ENCODE data around the gene SSBP3. TPM values are rescaled to one million over a fixed set of nuclear protein-coding genes. Genes with fewer than 3 reads are reported as not detected.
A peak's percentile ranks its signal among the peaks of the same experiment; 100 is the strongest.

The SSBP3 gene
- total RNA-seq, 4 donors from 2014 or later: 32.0 to 70.2 (median 60.3) TPM

DNA sequence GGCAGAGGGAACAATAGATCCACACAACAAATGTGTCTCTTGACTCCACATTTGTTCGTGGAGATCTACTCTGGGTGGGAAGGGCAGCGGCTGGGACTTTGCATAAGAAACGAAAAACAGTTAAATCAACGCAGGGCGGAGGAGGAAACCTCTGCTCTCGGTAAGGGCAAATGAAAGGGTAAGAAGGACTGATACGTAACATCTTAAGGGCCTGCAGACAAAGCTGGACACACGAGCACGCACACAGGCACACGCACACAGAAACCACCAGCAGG lies 148.9 kb downstream of the SSBP3 start:
- Histone ChIP-seq H3K27ac (peak overlapping the region in 2 of 4 donors; percentile 3 to 39), H3K36me3 (no peaks in the 10 kb centered on the region), H3K27me3 (no peaks in the 10 kb centered on the region), H3K4me1 (peaks cover 0 to 57% (median 4%) of the 10 kb centered on the region in 4 donors), H3K4me3 (no peak overlapping the region), H3K9me3 (no peaks in the 10 kb centered on the region)
- TF ChIP-seq, protein P1, sequence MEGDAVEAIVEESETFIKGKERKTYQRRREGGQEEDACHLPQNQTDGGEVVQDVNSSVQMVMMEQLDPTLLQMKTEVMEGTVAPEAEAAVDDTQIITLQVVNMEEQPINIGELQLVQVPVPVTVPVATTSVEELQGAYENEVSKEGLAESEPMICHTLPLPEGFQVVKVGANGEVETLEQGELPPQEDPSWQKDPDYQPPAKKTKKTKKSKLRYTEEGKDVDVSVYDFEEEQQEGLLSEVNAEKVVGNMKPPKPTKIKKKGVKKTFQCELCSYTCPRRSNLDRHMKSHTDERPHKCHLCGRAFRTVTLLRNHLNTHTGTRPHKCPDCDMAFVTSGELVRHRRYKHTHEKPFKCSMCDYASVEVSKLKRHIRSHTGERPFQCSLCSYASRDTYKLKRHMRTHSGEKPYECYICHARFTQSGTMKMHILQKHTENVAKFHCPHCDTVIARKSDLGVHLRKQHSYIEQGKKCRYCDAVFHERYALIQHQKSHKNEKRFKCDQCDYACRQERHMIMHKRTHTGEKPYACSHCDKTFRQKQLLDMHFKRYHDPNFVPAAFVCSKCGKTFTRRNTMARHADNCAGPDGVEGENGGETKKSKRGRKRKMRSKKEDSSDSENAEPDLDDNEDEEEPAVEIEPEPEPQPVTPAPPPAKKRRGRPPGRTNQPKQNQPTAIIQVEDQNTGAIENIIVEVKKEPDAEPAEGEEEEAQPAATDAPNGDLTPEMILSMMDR (IDR thresholded peaks at IDR 0.05): no peak
- TF ChIP-seq EP300 (IDR thresholded peaks at IDR 0.05) (no peak), POLR2A (IDR thresholded peaks at IDR 0.05) (no peak)
- DNase-seq (ENCODE audit: low spot score in 2 of 2): no peak
- 44 to 56% methylated on average over 10 of the region's 10 CpGs for WGBS, 2 donors

DNA sequence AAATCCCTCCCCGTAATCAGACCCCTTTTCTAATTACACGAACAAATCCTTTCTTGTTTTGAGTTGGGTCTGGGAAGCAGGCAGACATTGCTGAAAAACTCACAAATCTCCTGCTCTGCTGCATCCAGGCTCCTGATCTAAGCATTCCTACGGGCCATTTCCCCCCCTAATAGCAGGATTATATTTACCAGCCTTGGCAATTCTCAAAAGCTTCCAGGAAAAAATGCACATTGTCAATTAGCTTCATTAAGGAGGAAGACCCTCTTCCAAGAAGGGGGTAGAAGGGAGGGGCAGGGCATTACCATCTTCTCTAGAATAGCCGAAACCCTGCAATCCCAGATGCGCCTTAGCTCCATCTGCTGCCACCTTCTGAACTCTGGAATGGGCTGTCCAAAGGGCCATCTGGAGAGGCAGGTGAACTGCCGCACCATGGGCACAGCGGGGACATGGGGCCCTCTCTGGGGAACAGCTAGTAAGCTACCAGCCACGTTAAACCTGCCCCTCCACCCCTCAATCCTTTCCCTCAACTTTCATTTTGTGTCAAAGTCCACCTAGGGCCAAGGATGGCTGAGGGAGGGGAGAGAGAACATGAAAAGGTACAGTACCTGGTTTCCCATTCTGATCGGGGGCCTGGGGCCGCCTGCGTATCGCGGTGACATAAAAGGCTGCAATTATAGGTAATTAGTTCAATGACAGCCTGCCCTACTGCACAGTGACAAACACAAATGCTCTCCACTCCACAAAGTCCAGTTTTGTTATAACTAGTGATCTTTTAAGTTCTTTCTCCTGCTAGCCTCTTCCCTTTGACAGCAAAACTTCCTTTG lies 149.5 kb downstream of the SSBP3 start:
- TF ChIP-seq, protein P1 (IDR thresholded peaks at IDR 0.05): no peak
- TF ChIP-seq POLR2A (IDR thresholded peaks at IDR 0.05) (no peak), EP300 (IDR thresholded peaks at IDR 0.05) (no peak)
- 74 to 78% methylated on average over 13 of the region's 13 CpGs for WGBS, 2 donors
- no peak for DNase-seq (ENCODE audit: low spot score in 2 of 2)
- peaks cover 0 to under 1% (median 0%) of the 10 kb centered on the region in 3 donors for H3K36me3 ChIP-seq
- peak overlapping the region in 2 of 4 donors; percentile 3 to 39 for H3K27ac ChIP-seq
- peaks cover 0 to 57% (median 4%) of the 10 kb centered on the region in 4 donors for H3K4me1 ChIP-seq
- H3K27me3 ChIP-seq: no peaks in the 10 kb centered on the region
- no peaks in the 10 kb centered on the region for H3K9me3 ChIP-seq
- H3K4me3 ChIP-seq: no peak overlapping the region

DNA sequence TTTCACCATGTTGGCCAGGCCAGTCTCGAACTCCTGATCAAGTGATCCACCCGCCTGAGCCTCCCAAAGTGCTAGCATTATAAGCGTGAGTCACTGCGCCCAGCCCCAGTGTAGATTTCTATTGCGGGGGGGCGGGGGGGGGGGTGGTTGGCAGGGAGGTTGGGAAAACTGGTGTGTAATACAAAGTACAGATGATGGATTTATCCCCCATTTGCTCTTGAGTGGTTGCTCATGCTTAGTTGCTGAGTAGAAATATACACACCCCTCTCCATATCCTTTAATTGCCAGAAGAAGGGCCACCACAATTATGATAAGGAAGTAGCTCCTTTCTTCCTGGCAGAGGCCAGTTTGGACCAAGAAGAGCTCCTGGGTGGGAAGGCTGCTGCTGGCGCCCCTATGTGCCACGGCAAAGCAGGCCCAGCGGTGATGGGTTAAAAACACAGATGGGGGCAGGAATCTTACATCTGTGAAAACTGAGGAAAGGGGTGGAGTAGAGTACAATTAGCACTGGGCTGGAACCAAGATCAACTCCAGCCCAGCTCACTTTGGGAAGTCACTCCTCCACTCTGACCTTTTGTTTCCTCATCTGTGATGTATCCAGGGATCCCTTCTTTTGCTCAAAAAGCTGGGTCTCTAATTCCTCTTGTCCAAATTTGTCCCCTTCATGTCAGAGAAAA lies 151.0 kb downstream of the SSBP3 start:
- Histone ChIP-seq H3K9me3 (no peaks in the 10 kb centered on the region), H3K4me1 (peaks cover 0 to 60% (median 8%) of the 10 kb centered on the region in 4 donors), H3K4me3 (no peak overlapping the region), H3K27ac (no peak overlapping the region), H3K27me3 (no peaks in the 10 kb centered on the region), H3K36me3 (peaks cover 0 to 14% (median 0%) of the 10 kb centered on the region in 3 donors)
- DNase-seq (ENCODE audit: low spot score in 2 of 2): no peak
- WGBS, 2 donors: 89 to 93% methylated on average over 9 of the region's 9 CpGs
- no peak for TF ChIP-seq EP300 (IDR thresholded peaks at IDR 0.05)
- TF ChIP-seq POLR2A (IDR thresholded peaks at IDR 0.05): no peak
- TF ChIP-seq, protein P1 (IDR thresholded peaks at IDR 0.05): no peak

DNA sequence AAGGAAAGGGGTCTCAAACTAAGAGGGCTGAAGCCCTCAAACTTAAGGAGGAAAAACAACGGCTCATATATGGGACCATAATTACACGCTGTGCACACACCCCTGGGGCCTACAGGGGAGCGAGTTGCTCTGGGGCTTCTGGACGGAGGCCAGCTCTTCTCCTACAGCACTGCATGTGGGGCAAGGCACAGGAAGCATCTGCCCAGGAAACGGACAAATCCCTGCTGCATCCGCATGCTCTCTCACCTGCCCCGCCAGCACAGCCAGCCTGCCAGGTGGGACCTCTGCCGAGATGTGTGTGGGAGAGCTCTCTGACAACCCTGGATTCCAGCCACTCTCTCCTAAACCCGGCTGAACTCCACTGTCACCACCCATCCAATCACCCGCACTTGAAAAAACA lies 152.1 kb downstream of the SSBP3 start:
- TF ChIP-seq, protein P1 (IDR thresholded peaks at IDR 0.05): no peak
- TF ChIP-seq EP300 (IDR thresholded peaks at IDR 0.05) (no peak), POLR2A (IDR thresholded peaks at IDR 0.05) (no peak)
- no peak for DNase-seq (ENCODE audit: low spot score in 2 of 2)
- Histone ChIP-seq H3K27me3 (no peaks in the 10 kb centered on the region), H3K36me3 (peaks cover 0 to 21% (median 0%) of the 10 kb centered on the region in 3 donors), H3K4me3 (no peak overlapping the region), H3K27ac (peak overlapping the region in 1 of 4 donors; percentile 40), H3K4me1 (peaks cover 0 to 60% (median 9%) of the 10 kb centered on the region in 4 donors), H3K9me3 (no peaks in the 10 kb centered on the region)
- WGBS, 2 donors: 42 to 61% methylated on average over 9 to 10 of the region's 10 CpGs

DNA sequence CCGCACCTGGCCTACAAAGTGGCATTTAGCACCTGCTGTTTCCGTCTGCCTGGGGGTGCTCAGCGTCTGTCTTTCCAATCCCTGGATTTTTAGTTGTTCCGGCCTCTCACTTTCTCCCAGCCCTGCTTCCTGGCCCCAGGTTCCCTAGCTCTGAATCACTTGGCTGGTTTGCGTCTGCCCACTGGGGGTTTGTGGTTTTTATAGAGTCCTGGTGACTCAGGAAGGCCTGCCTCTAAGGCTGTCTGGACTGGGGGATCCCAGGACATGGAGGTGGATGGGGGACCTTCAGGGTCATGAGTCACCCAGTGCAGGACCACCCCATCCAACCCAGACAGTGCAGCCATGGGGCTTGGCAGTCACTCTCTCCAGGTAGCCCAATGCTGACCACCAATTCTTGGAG lies 152.7 kb downstream of the SSBP3 start:
- 65 to 84% methylated on average over 5 of the region's 5 CpGs for WGBS, 2 donors
- peak overlapping the region in 1 of 4 donors; percentile 79 for H3K27ac ChIP-seq

More for the DNA sequence above, 152.7 kb downstream of the SSBP3 start:
- Histone ChIP-seq H3K27me3 (no peaks in the 10 kb centered on the region), H3K4me3 (no peak overlapping the region), H3K9me3 (no peaks in the 10 kb centered on the region), H3K36me3 (peaks cover 0 to 27% (median 0%) of the 10 kb centered on the region in 3 donors), H3K4me1 (peaks cover 0 to 66% (median 9%) of the 10 kb centered on the region in 4 donors)
- TF ChIP-seq EP300 (IDR thresholded peaks at IDR 0.05) (peak in 1 of 2 donors; percentile 9), POLR2A (IDR thresholded peaks at IDR 0.05) (no peak)
- TF ChIP-seq, protein P1 (IDR thresholded peaks at IDR 0.05): no peak
- DNase-seq (ENCODE audit: low spot score in 2 of 2): peak; percentile 64 to 77

All from tibial nerve (tissue), 4 donors.